Panc1 (cell line): ENCODE measurements around the gene PDCD1. TPM values are rescaled to one million over a fixed set of nuclear protein-coding genes. Genes with fewer than 3 reads are reported as not detected.
"Not testable (repeated sequence)": the region's sequence is repeated elsewhere in the genome, so short reads cannot be mapped to it uniquely, and the experiment has no call there.

Source experiments
- ATAC-seq: fragments of 200-7000 bp; cut with Tn5 transposase; 2 replicates; pipeline ENCODE4 v1.9.1; 2020; ENCODE audit warnings: mild to moderate bottlenecking, moderate library complexity
- BruUV-seq: library from RNA; stranded (reverse); fragments of 400-500 nt; replicated peaks from 2 replicates; lab custom pipeline; 2021; lab: Mats Ljungman, UMichigan
- CTCF ChIA-PET: fragments of 300-600 bp; sonication (Branson Sonifier 250); formaldehyde crosslinking; loops from one replicate; lab custom pipeline; 2022; ENCODE audit warnings: antibody characterized with exemption; lab: Charles Lee
- POLR2A ChIA-PET: fragments of 300-600 bp; sonication (Branson Sonifier 250); formaldehyde crosslinking; loops from one replicate; lab custom pipeline; 2022; ENCODE audit warnings: antibody characterized with exemption; lab: Charles Lee
- DNase-seq: peaks from one replicate; pipeline ENCODE4 v3.0.0-alpha.2; 2010; ENCODE audit warnings: low read depth, low spot score
- H3K27ac ChIP-seq: 2 replicates; pipeline ENCODE4 v1.5.1; 2011; ENCODE audit warnings: mild to moderate bottlenecking, low read length, inconsistent platforms
- H3K27me3 ChIP-seq: fragments of 200-500 bp; sonication (Bioruptor generic); 2 replicates; pipeline ENCODE4 v1.6.0; 2014; ENCODE audit warnings: low read length, inconsistent platforms; ENCODE audit not compliant: control insufficient read depth, insufficient read depth
- H3K36me3 ChIP-seq: fragments of 200-500 bp; sonication (Bioruptor generic); 2 replicates; pipeline ENCODE4 v1.5.1; 2014; ENCODE audit warnings: inconsistent platforms, mild to moderate bottlenecking, low read length, moderate library complexity; ENCODE audit not compliant: control insufficient read depth, insufficient read depth
- H3K4me1 ChIP-seq: 2 replicates; pipeline ENCODE4 v1.5.1; 2011; ENCODE audit warnings: inconsistent platforms, mild to moderate bottlenecking, low read length, moderate library complexity; ENCODE audit not compliant: control insufficient read depth, insufficient read depth
- H3K4me3 ChIP-seq, 2 experiments: 2 replicates each; pipeline ENCODE4 v1.5.1; 2011 to 2012; ENCODE audit warnings: low read depth in 2 of 2, low read length in 2 of 2, mild to moderate bottlenecking in 2 of 2, inconsistent platforms in 1 of 2, moderate library complexity in 1 of 2
- H3K9me3 ChIP-seq: fragments of 200-500 bp; sonication (Bioruptor generic); 2 replicates; pipeline ENCODE4 v1.5.1; 2014; ENCODE audit warnings: low read depth, mild to moderate bottlenecking, inconsistent platforms, low read length, moderate library complexity; ENCODE audit not compliant: control insufficient read depth, insufficient read depth
- CTCF ChIP-seq: fragments of 450-650 bp; IDR thresholded peaks from 2 replicates; pipeline ENCODE4 v1.5.1; 2017; ENCODE audit warnings: mild to moderate bottlenecking
- POLR2AphosphoS5 ChIP-seq: IDR thresholded peaks from 2 replicates; pipeline ENCODE4 v1.6.1; 2012; ENCODE audit warnings: mild to moderate bottlenecking, low read depth, low read length, moderate library complexity
- REST ChIP-seq, 2 experiments: IDR thresholded peaks; 2 replicates each; pipeline ENCODE4 v1.6.1; 2011 to 2012; ENCODE audit warnings: low read depth in 2 of 2, control low read depth in 1 of 2, low read length in 1 of 2, mild to moderate bottlenecking in 1 of 2, moderate library complexity in 1 of 2; ENCODE audit not compliant: insufficient read depth in 1 of 2
- SIN3A ChIP-seq: IDR thresholded peaks from 2 replicates; pipeline ENCODE4 v1.6.1; 2012; ENCODE audit warnings: low read depth, mild to moderate bottlenecking, low read length, moderate library complexity, borderline replicate concordance; ENCODE audit not compliant: insufficient read depth
- TCF7L2 ChIP-seq: IDR thresholded peaks from 2 replicates; pipeline ENCODE4 v1.6.1; 2011; ENCODE audit warnings: mild to moderate bottlenecking, low read depth, low read length, inconsistent platforms
- in situ Hi-C: cut with HindIII; loops from 2 replicates; pipeline ENCODE4 v1.10.0; 2016; ENCODE audit warnings: low sequenced_read_pairs, low pct_unique_long_range_greater_than_20kb
- intact Hi-C: fragments of 100-400 bp; cut with micrococcal nuclease; formaldehyde crosslinking; loops from one replicate; pipeline ENCODE4 v1.10.0; 2022; ENCODE audit not compliant: unreplicated experiment
- total RNA-seq: library from RNA; stranded (reverse); gene quantifications from one replicate; pipeline ENCODE4 v1.2.1, GENCODE V29; 2021; ENCODE audit not compliant: unreplicated experiment

Gene PDCD1
- total RNA-seq, 1 experiment from 2014 or later, result 0.15 TPM

GRCh38 chr2:241818229-241818942 lies 40.3 kb downstream of the PDCD1 start:
- Histone ChIP-seq H3K9me3 (no peaks in the 10 kb centered on the region), H3K27me3 (no peaks in the 10 kb centered on the region), H3K36me3 (no peaks in the 10 kb centered on the region), H3K4me1 (peaks cover 3% of the 10 kb centered on the region; the same call in 1 of the 2 replicates), H3K27ac (no peak overlapping the region), H3K4me3 (no peak overlapping the region)
- no TSS peak for BruUV-seq
- ChIA-PET CTCF (no interaction called here), POLR2A (no interaction called here)
- intact Hi-C loops (no loop called here), in situ Hi-C loops (no loop called here)
- TF ChIP-seq REST (IDR thresholded peaks at IDR 0.05; ENCODE audit: insufficient read depth in 1 of 2, low read depth in 2 of 2, low read length in 1 of 2), result no peak
- no peak for TF ChIP-seq TCF7L2
- no peak for TF ChIP-seq CTCF
- TF ChIP-seq SIN3A, result no peak
- TF ChIP-seq POLR2AphosphoS5, result no peak
- DNase-seq (no peak), ATAC-seq (no peak)

- CTCF ChIA-PET, BruUV-seq: not testable (repeated sequence)
Measured at GRCh38 chr2:241817821-241818215, 40.9 kb downstream of the PDCD1 start.

GRCh38 chr2:241817126-241817820 lies 41.4 kb downstream of the PDCD1 start:
- BruUV-seq, result no TSS peak
- H3K4me3 ChIP-seq, result no peak overlapping the region
- H3K27ac ChIP-seq, result no peak overlapping the region
- in situ Hi-C loops, result no loop called here
- no peaks in the 10 kb centered on the region for H3K36me3 ChIP-seq
- TF ChIP-seq TCF7L2, result no peak
- TF ChIP-seq SIN3A, result no peak
- TF ChIP-seq CTCF, result no peak
- TF ChIP-seq POLR2AphosphoS5, result no peak
- TF ChIP-seq REST (IDR thresholded peaks at IDR 0.05; ENCODE audit: insufficient read depth in 1 of 2, low read depth in 2 of 2, low read length in 1 of 2), result no peak
- CTCF ChIA-PET, result no interaction called here
- peaks cover 3% of the 10 kb centered on the region; the same call in 1 of the 2 replicates for H3K4me1 ChIP-seq
- DNase-seq, result no peak
- ATAC-seq, result no peak
- POLR2A ChIA-PET, result no interaction called here
- no peaks in the 10 kb centered on the region for H3K27me3 ChIP-seq
- intact Hi-C loops, result no loop called here
- no peaks in the 10 kb centered on the region for H3K9me3 ChIP-seq

More at GRCh38 chr2:241817821-241818215, 40.9 kb downstream of the PDCD1 start:
- H3K36me3 ChIP-seq, in situ Hi-C loops, H3K4me3 ChIP-seq, intact Hi-C loops, POLR2A ChIA-PET, H3K9me3 ChIP-seq, H3K27ac ChIP-seq, H3K27me3 ChIP-seq, ATAC-seq, DNase-seq, H3K4me1 ChIP-seq: not testable (repeated sequence)
